NCI-H524 treated with DMSO at 0.1 percent for 48 hours (cell line): ENCODE results near the gene TCAIM.

Experiments
- DNase-seq: peaks from one replicate; lab custom pipeline; 2025; lab: John Stamatoyannopoulos, UW

The TCAIM gene

DNA sequence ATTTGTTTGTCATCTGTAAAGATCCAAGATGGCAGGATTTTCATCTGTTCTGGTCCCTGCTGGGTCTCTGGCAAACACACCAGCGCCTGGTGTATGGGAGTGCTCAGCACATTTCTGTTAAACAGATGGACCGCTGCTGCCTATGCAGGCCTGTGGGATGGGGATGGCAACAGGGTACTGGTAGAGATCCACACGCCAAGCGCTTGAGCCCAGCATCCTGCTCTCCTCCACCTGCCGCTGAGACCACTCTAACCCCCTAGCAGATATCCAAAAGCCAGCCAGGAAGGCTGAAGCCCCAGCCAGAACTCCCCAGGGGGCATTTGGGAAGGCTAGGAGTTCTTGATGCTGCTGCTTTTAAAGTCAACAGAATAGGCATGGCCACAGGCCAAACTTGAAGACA, 107.2 kb downstream of the TCAIM start:
- no peak for DNase-seq

DNA sequence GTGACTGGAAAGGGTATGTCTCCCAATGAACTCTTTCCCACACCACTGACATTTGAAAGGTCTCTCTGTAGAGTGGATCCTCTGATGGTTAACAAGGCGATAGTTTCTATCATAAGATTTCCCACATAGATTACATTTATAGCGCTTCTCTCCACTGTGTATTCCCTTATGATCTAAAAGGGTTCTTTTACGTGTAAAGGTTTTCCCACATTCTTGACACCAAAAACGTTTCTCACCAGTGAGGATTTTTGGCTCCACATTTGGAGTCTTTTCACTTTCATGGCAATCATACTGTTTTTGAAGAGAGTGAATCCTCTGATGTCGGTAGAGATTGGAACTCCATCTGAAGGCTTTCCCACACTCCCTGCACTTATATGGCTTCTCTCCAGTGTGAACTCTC, 108.4 kb downstream of the TCAIM start:
- no peak for DNase-seq

DNA sequence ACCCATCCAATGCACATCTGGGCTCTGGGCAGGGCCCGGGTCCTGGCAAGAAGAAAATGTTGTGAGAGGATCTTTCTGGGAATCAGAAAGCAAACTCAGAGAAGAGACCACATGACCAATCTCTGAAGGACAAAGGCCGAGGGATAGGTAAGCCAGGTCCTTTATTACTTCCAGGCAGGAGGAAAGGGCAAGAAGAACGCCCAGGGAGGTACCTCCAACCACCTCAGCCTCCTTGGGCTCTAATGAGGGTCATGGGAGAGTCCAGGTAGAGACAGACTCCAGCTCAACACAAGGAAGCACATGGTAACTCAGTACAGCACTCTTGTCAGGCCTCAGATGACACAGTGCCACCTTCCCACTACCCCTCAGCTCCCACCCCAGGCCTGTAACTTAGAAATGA, 112.9 kb downstream of the TCAIM start:
- no peak for DNase-seq

DNA sequence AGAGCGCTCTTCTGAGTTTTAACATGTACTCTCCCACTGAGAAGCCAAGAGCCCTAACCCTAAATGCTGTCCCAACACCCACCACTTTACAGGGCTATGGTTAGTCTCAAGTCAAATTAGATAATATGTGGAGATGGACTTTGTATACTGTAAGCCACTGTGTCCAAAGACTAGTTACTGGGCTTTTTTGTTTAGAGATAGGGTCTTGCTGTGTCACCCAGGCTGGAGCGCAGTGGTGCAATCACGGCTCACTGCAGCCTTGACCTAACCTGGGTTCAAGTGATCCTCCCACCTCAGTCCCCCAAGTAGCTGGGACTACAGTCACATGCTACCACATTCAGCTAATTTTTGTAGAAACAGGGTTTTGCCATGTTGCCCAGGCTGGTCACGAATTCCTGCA, 115.7 kb downstream of the TCAIM start:
- no peak for DNase-seq

DNA sequence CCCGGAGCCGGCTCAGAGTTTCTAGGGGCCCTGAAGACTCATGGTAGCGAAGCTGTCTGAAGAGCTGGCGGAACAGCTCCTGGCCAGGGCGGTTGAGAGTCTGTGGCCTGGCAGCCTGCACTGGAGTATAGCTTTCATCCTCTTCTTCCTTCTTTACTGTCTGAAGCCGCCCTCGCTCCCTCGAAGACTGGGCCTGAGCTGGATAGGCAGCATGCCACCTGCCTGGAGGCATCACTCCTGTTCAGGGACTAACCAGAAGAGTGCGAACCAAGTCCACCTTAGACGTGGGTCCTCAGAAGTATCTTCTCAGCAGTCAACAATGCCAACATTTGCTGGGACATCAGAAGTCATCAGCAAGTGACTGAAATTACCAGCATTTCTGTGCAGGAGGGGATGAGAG, 116.8 kb downstream of the TCAIM start:
- DNase-seq = no peak
